Muscle of arm (tissue), 12 donors: Measurements from ENCODE around the gene TBX19. TPM values are rescaled to one million over a fixed set of nuclear protein-coding genes. Genes with fewer than 3 reads are reported as not detected.

ENCODE experiments used
- DNase-seq: peaks from one replicate; pipeline ENCODE4 v3.0.0-alpha.2; 2013
- polyA plus RNA-seq, 12 donors: library from polyadenylated mRNA; unstranded; fragments of 120-200 nt; gene quantifications; one replicate each; pipeline ENCODE4 v1.2.1, GENCODE V29; 2013; ENCODE audit not compliant: insufficient read length in 12 of 12

TBX19 gene
- polyA plus RNA-seq, 12 donors: 0.87 to 2.6 (median 1.4) TPM; not detected in 2

DNA sequence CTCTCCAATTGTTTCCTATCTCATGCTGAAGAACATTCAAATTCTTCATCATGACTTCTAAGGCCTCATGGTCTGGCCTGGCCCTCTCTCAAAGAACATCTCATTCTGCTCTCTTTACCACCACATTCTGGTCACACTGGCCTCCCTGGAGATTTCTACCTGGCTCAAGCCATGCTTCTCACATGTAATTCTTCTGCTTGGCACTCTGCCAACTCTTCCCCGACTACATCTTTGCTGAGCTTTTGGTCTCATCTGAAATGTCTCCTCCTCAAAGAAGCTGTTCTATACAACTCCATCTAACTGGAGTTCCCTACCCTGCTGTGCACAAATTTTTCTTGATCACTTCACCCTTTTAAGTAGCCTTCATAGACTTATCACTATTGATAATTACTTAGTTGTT, 1.4 kb upstream of the TBX19 start:
- no peak for DNase-seq

DNA sequence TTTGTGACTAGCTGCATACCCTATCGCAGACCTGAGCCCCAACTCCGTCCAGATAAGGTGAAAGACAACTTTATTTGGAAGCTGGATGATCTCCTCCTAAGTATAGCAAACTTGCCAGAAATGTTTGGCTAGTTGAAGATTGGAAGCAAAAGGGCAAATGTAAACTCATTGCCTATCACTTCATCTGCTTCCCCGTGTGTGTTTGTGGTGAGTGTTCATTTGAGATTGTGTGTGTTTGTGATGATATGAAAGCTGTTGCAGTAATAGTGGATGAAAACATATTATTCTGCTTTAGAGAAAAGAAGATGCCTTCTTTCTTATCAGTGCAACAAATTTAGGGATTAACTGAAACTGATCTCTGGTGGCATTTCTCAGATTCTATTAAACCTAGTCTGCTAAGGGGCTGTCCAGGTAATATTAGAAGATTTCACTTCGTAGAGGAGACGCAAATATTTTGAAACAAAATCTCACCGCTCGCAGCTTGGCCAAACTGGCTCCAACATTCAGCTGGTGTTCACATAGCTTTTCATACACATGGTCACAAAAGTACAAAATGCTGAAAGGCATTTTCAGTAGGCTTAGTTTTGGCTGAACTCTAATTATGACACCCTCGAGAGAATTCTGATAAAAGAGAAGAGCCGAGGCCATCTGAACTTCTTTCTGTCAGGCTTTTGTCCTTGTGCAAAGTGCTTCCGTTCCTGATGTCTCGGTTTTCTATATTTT, 1.1 kb downstream of the TBX19 start:
- no peak for DNase-seq

DNA sequence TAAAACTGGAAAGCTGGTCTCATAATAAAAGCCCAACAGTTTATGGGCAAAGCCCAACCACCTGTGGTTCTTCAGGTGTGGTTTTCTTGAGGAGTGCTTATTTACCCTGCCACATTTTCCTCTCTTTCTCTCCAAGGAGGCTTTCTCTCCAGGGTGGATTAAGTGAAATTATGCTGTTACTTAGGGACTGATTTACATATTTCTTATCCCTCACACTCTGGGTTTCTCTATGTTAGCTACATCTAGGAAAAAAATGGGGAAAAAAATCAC, 4.8 kb downstream of the TBX19 start:
- DNase-seq: no peak

DNA sequence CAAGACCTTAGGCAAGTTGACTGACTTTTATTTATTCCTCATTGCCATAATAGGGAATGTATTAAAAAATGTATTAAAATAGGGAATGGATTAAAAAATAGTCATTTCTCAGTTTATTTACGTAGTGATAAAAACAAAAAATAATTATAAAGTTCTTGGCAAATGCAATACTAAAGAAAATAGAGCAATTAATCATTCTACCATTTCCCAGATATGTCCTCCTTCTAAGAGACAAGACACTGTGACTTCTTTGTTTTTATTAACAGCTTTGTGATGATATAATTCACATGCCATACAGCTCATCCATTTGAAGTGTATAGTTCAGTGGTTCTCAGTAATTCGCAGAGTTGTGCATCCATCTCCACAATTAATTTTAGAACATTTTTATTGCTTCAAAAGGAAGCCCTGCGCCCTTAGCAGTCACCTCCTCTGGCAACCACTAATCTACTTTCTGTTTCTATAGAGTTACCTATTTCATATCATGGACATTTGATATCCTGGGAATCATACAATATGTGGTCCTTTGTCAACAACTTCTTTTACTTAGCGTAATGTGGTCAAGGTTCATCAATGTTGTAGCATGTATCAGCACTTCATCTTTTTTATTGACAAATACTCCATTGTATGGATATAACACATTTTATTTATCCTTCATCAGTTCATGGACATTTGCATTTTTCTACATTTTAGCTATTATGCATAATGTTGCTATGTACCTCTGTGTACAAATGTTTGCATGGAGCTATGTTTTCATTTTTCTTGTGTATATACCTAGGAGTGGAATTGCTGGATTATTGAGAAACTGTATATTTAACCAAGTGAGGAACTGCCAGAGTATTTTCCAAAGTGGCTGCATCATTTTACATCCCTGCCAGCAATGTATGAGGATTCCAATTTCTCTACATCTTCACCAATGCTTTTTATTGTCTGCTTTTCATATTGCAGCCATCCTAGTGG, 5.6 kb downstream of the TBX19 start:
- DNase-seq: no peak

DNA sequence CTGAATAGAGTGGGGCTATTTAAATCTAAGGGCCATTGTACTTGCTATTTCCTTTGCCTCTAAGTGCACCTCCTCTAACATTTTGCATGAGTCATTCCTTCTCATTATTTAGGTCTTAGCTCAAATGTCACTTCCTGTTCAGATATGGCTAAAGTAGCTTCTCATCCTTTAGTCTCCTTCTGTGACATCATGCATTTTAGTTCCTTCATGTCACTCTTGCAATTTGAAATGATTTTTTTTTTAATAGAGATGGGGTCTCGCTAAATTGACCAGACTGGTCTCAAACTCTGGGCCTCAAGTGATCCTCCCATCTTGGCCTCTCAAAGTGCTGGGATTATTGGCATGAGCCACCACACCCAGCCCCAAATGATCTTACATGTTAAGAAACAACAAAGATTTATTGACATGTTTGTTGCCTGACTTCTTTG, 6.6 kb downstream of the TBX19 start:
- DNase-seq: no peak

DNA sequence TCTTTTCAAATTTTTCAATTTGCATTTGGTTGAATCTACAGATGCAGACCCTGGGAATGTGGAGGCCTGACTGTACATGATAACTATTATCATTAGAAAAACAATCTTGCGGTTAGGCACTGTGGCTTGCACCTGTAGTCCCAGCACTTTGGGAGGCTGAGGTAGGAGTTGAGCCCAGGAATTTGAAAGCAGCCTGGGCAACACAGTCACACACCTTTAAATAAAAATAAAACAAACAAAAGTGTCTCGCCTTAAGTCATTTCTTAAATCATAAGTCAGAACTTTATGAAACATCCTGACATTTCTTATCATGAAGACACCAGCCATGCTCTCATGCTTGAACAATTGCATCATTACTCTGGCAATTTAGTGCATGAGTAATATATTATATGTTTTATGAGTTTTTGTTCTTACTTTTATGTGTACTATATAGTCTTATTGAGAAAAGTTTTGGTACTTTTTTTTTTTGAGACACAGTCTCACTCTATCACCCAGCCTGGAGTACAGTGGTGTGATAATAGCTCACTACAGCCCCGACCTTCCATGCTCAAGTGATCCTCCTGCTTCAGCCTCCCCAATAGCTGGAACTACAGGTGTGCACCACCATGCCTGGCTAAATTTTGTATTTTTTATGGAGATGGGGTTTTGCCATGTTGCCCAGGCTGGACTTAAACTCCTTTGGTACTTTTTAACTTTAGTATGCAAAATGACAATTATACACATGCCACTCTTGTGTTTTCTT, 7.8 kb downstream of the TBX19 start:
- no peak for DNase-seq

DNA sequence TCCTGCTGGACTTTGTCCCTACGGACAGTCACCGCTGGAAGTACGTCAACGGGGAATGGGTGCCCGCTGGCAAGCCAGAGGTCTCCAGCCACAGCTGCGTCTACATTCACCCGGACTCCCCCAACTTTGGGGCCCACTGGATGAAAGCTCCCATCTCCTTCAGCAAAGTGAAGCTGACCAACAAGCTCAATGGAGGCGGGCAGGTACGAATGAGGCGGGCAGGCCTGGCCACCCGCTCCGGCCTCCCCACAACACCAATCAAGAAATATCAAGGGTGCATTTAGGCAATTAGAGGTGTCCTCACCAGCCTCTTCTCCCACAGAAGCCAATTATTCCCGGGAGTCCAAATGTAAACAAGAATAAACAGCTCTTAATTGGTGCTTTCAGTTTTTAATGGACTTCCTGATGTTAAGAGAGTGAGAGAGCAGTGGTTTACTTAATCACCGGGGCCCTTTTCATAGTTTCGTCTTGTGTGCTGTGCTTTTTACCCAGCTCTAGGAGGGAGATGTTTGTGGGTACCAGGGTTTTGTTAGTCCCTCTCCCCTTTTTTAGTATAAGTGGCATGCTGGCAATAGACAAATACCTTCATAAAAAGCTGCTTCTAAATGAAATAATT, 10.7 kb downstream of the TBX19 start:
- no peak for DNase-seq

DNA sequence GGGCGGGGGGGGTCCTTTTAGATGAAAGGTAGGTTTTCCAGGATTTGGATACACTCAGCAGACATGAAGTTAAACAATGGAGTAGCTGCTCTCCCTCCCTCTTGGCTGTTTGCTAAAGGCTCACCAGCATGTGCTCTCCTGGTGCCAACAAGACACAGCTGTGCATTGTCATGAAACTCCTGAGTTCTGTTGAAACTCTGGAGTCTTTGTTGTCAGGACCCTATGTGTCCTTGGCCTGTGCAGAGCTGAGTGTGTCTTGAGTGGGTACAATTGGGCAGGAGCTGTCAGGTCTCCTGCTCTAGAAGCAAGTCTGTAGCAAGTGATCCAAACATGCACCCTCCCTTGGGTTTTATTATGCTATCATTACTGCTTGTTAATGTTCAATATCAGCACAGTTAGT, 12.7 kb downstream of the TBX19 start:
- DNase-seq: no peak

DNA sequence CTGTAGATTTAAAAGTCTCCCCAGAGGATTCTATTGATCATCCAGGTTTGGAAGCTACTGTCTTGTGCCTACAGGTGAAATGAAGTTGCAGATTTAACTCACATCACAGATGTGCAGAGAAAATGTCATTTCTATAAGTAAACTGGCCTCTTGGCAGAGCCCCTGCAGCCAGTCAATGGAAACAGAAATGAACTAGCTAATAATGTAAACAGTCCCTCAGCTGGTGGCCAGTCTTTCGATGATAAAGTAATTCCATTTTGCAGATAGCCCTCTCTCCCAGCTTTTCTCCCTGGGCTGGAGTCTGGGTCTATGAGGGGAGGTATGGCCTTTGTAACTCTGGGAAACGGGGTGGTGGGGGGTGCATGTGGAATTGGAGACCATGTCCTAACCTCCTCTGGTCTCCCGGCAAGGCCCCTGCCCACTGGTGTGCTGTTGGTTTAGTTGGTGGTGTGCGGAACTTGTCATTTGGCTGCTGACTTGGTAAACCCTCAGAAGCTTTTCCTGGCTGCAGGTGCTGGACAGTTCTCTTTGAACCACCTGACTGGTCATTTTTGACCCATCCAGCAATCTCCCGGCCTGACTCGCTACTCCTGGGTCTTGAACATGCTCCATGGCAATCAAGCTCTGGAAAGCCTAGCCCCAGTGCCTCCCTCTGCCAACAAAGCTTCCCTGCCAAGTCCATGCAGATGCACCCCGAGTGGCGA, 14.9 kb downstream of the TBX19 start:
- no peak for DNase-seq

DNA sequence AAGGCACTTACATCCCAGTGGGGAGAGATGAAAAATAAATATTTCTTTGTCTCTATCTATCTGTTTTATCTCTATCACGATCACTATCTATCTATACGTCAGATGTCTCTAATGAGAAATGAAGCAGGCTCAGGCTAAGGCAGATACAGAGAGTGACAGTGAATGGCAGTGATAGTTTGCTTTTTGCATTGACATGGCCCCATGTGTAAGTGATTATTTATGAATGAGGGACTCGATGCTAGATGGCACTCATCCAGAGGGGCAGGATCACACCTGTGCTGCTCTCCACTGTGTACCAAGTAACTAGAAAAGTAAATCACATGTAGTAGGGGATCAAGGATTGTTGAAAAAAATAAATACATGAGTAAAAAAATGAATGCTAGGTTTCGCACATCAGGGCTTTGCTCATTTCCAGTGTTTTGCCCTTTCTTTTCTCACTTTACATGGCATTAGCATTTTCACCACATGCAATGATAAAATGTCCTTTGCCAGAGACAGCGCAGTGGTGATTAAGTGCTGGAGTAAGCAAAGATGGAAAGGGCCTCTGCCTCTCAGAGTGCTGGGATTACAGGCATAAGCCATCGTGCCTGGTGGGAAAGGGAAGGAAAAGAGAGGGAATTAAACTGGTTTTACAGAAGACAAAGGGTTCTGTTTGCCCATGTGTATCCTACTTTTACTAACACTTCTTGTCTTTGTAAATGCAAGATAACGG, 16.5 kb downstream of the TBX19 start:
- DNase-seq: no peak

DNA sequence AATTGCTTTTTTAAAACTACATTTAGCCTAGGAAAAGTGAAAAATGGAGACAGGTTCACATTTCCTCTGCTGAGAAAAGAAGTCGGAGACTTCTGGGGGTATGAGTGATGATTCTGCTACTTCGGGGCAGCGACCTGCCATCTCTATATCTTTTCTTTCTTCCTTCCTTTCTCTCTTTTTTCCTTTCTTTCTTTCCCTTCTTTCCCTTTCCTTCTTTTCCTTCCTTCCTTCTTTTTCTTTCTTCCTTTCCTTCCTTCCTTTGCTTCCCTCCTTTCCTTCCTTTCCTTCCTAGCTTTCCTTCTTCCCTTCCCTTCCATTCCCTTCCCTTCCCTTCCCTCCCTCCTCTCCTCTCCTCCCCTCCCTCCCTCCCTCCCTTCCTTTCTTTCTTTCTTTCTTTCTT, 17.8 kb downstream of the TBX19 start:
- DNase-seq: no peak

DNA sequence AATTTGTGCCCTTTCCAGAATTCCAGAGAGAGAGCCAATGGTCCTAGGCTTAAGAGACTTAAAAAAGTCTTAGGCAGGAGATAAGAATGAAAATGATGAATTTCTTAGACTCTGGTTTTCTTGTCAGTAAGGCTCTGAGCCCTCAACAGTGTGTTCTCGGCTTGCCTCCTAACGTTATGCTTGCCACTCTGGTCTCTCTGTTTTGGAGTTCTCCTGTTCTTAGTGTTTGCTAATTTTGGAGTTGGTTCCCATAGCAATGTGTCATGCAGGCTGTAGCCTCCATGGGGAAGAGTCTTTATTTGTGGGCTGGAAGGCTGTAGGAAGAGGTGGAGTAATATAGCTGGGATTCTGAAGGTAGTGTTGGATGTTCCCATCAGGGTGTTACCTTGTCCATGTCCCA, 19.9 kb downstream of the TBX19 start:
- no peak for DNase-seq

DNA sequence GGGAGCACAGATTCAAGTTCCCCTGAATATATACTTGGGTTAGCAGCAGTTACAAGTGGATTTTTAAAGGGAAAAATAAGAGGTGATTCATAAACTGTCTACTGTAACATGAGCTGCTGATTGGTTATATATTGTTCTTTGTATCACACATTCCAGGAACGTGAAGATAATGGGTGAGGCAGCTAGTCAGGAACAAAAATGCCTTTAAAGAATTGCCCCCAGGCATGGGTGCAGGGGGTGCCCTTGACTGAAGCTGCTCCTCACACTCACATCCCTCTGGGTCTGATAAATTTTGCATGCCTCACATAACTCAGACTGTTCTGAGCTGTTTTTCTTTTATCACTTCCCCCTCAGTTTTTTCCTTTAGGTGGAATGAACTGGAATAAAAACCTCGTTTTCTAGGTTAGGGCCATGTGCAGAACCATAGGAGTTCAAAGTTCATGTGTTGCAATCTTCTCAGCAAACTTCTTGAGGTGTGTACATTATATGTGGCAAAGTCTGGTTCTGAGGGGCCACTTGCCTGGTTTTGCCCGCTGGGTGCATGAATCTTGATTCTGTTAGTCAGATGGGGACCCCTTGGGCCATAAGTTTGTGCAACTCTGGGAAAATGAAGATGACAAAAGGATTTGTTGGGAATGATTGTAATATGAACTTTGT, 21.1 kb downstream of the TBX19 start:
- DNase-seq: no peak

DNA sequence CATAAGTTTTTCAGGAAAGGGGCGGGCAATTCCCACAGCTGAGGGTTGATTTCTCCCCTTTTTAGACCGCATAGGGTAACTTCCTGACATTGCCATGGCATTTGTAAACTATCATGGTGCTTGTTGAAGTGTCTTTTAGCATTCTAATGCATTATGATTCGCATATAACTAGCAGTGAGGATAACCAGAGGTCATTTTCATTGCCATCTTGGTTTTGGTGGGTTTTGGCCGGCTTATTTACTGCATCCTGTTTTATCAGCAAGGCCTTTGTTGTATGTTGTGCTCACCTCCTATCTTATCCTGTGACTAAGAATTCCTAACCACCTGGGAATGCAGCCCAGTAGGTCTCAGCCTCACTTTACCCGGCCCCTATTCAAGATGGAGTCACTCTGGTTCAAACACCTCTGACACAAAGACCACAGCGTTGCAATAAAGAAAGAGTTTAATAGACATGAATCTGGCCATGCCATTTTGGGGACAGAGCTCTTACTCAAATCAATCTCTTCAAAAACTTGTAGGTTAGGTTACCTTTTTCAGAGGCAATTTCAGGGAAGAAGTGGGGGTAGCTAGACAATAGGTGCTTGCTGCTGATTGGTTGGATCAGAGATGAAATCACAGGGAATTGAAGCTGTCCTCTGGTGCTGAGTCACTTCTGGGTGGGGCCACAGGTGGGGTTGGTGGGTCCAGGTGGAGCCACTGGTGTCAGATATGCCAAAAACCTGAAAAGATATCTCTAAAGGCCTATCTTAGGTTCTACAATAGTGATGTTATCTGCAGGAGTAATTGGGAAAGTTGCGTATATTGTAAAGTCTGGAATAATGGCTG, 23.3 kb downstream of the TBX19 start:
- no peak for DNase-seq

DNA sequence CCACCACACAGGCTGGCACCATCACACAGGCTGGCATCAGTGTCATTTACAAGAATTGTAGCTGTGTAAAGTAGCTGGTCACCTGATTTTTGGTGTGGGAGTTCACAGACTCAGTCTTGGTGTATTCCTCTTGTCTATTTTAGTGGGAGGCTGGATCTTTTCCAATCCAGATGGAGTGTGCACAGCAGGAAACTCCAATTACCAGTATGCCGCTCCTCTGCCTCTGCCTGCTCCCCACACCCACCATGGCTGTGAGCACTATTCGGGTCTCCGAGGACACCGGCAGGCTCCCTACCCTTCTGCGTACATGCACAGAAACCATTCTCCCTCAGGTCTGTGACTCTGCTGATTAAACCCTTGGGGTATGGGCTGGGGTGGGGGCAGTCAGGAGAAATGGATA, 24.2 kb downstream of the TBX19 start:
- DNase-seq: no peak

DNA sequence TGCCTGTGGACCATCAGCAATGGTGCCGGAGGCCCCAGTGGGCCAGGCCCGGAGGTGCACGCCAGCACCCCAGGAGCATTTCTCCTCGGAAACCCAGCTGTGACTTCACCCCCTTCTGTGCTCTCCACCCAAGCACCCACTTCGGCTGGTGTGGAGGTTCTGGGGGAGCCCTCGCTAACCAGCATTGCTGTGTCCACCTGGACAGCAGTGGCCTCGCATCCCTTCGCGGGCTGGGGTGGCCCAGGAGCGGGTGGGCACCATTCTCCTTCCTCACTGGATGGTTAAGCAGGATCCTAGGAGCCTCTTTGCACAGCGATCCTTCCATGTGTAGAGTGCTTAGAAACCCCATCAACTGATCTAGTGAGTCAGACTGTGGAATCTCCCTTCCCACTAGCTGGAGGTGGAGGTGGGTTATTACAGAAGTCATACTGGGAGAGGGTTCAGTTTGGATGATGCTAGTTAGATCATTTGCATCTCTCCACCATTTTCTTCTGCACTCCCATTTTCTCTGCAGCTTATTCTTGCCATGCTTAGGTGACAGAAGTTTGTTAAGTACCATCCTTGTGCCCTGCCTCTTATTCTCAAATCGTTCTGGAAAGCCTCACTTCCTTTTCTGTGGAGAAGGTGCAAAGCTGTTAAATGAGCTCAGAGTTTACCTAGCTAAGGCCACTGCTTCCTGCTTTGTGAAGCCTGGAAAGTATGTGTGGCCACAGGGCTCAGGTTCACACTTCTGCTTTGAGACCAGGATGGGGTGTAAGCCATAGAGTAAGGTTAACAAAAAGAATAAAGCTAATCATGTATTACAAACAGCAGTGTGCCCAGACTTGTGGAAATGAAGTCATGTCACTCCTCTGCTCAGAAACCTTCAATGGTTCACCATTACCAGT, 32.3 kb downstream of the TBX19 start:
- no peak for DNase-seq

DNA sequence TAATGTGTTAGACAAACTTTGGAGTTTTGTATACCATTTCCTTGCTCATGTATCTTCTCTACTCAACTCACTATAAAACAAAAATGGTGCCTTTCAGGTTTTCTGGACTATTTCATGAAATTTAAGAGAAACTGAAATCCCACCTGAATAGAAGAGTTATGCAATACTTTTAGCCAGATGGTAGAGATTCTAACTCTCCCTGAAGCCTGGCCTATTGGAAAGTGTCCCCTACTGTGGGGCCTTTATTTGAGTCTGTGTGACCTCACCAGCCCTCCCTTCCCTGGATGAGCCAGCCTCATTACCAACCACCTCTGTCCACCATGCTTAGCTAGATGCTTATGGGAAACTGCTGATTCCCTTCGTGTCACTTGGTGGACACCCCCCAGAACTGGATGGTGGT, 35.5 kb downstream of the TBX19 start:
- DNase-seq: no peak

DNA sequence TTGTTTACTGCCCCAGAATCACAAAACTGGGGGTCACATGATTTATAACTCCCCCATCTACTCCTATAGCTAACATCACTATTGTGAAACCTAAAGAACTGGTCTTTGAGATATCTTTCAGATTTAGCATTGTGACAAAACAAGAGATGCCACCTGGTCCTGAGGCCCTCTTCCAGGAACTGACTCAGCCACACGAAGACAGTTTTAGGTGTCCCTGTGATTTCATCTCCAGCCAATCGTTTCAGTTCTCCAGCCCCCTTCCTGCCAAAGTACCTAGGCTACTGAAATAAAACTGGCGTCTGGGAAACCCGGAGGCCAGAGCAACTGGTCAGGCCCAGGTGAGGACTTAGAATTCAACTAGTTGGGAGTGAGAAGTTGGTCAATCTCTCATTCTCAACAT, 36.6 kb downstream of the TBX19 start:
- no peak for DNase-seq
